Measurements from ENCODE around the gene OSBPL10. TPM values are rescaled to one million over a fixed set of nuclear protein-coding genes. Genes with fewer than 3 reads are reported as not detected.

Gene OSBPL10
- total and polyA plus RNA-seq, 2 experiments from 2014 or later = 2.2 to 7.7 TPM

GRCh38 chr3:31911643-31912042 lies 69.4 kb downstream of the OSBPL10 start:
- no peak overlapping the region for H3K4me3 ChIP-seq
- H3K4me1 ChIP-seq (ENCODE audit: low read depth) = no peaks in the 10 kb centered on the region
- H3K27me3 ChIP-seq = peaks cover 23% of the 10 kb centered on the region
- no peak for TF ChIP-seq CTCF (IDR thresholded peaks at IDR 0.05; ENCODE audit: low read depth, low read length)
- no peak overlapping the region for H3K27ac ChIP-seq
- no peaks in the 10 kb centered on the region for H3K9me3 ChIP-seq (ENCODE audit: low read depth)
- DNase-seq (ENCODE audit: low read depth in 1 of 2, low spot score in 1 of 2) = no peak
- no peaks in the 10 kb centered on the region for H3K36me3 ChIP-seq

GRCh38 chr3:31911124-31911523 lies 69.9 kb downstream of the OSBPL10 start:
- no peak for TF ChIP-seq CTCF (IDR thresholded peaks at IDR 0.05; ENCODE audit: low read depth, low read length)
- H3K9me3 ChIP-seq (ENCODE audit: low read depth) = no peaks in the 10 kb centered on the region
- peaks cover 17% of the 10 kb centered on the region for H3K27me3 ChIP-seq
- H3K36me3 ChIP-seq = no peaks in the 10 kb centered on the region
- no peak for DNase-seq (ENCODE audit: low read depth in 1 of 2, low spot score in 1 of 2)
- no peak overlapping the region for H3K27ac ChIP-seq
- no peaks in the 10 kb centered on the region for H3K4me1 ChIP-seq (ENCODE audit: low read depth)
- H3K4me3 ChIP-seq = no peak overlapping the region

- TF ChIP-seq CTCF (IDR thresholded peaks at IDR 0.05; ENCODE audit: low read depth, low read length) = no peak
- no peak overlapping the region for H3K4me3 ChIP-seq
- no peaks in the 10 kb centered on the region for H3K9me3 ChIP-seq (ENCODE audit: low read depth)
- no peak for DNase-seq (ENCODE audit: low read depth in 1 of 2, low spot score in 1 of 2)
- no peaks in the 10 kb centered on the region for H3K4me1 ChIP-seq (ENCODE audit: low read depth)
- no peak overlapping the region for H3K27ac ChIP-seq
- peaks cover 9% of the 10 kb centered on the region for H3K27me3 ChIP-seq
- H3K36me3 ChIP-seq = no peaks in the 10 kb centered on the region
Measured at GRCh38 chr3:31909455-31909854, 71.6 kb downstream of the OSBPL10 start.

- H3K27me3 ChIP-seq = peaks cover 6% of the 10 kb centered on the region
- H3K36me3 ChIP-seq = no peaks in the 10 kb centered on the region
- no peaks in the 10 kb centered on the region for H3K4me1 ChIP-seq (ENCODE audit: low read depth)
- no peak for TF ChIP-seq CTCF (IDR thresholded peaks at IDR 0.05; ENCODE audit: low read depth, low read length)
- H3K27ac ChIP-seq = no peak overlapping the region
- no peak for DNase-seq (ENCODE audit: low read depth in 1 of 2, low spot score in 1 of 2)
- H3K9me3 ChIP-seq (ENCODE audit: low read depth) = no peaks in the 10 kb centered on the region
- H3K4me3 ChIP-seq = no peak overlapping the region
Measured at GRCh38 chr3:31908391-31909097, 72.5 kb downstream of the OSBPL10 start.

- Histone ChIP-seq H3K27ac (no peak overlapping the region), H3K4me3 (no peak overlapping the region), H3K27me3 (no peaks in the 10 kb centered on the region), H3K9me3 (ENCODE audit: low read depth) (no peaks in the 10 kb centered on the region), H3K36me3 (no peaks in the 10 kb centered on the region), H3K4me1 (ENCODE audit: low read depth) (no peaks in the 10 kb centered on the region)
- TF ChIP-seq CTCF (IDR thresholded peaks at IDR 0.05; ENCODE audit: low read depth, low read length) = no peak
- no peak for DNase-seq (ENCODE audit: low read depth in 1 of 2, low spot score in 1 of 2)
Measured at GRCh38 chr3:31906182-31906581, 74.9 kb downstream of the OSBPL10 start.

All from cardiac muscle cell (in vitro differentiated cells and primary cell).